HCT116 (cell line): Measurements from ENCODE around the gene HIBADH. TPM values are rescaled to one million over a fixed set of nuclear protein-coding genes. Genes with fewer than 3 reads are reported as not detected.

Experiments
- ATAC-seq: fragments of 200-7000 bp; cut with Tn5 transposase; 2 replicates; pipeline ENCODE4 v1.9.1; 2020; ENCODE audit warnings: mild to moderate bottlenecking, moderate library complexity
- BruUV-seq: library from RNA; stranded (reverse); fragments of 400-500 nt; replicated peaks from 2 replicates; lab custom pipeline; 2021; lab: Mats Ljungman, UMichigan
- CTCF ChIA-PET: fragments of 300-600 bp; sonication (Branson Sonifier 250); formaldehyde crosslinking; loops from one replicate; lab custom pipeline; 2021; ENCODE audit warnings: antibody characterized with exemption; lab: Charles Lee
- POLR2A ChIA-PET: fragments of 300-600, 350-600 bp; sonication (Branson Sonifier 250); formaldehyde crosslinking; loops from one replicate; lab custom pipeline; 2021; ENCODE audit warnings: antibody characterized with exemption; lab: Charles Lee
- RAD21 ChIA-PET, 2 experiments: fragments of 300-600 bp; sonication (Branson Sonifier 250); formaldehyde crosslinking; loops; one replicate each; lab custom pipeline; 2023; ENCODE audit warnings: low total read pairs in 2 of 2; ENCODE audit not compliant: uncharacterized antibody in 2 of 2, unreplicated experiment in 2 of 2, low non-redundant PET in 1 of 2; lab: Charles Lee
- DNase-seq: peaks from one replicate; pipeline ENCODE4 v3.0.0-alpha.2; 2010; ENCODE audit warnings: low read depth, low spot score
- H2AFZ ChIP-seq: fragments of 200-600 bp; shearing (Covaris generic), sonication (generic); 2 replicates; pipeline ENCODE4 v1.6.1; 2017; ENCODE audit warnings: low read depth, mixed run types, mixed read lengths, antibody characterized with exemption, low read length; ENCODE audit not compliant: poor library complexity, severe bottlenecking
- H3K27ac ChIP-seq: 2 replicates; pipeline ENCODE4 v1.5.1; 2012; ENCODE audit warnings: low read depth, low read length
- H3K27me3 ChIP-seq: fragments of 200-600 bp; sonication (generic); 2 replicates; pipeline ENCODE4 v1.6.1; 2016; ENCODE audit warnings: mixed run types, low read length, mixed read lengths; ENCODE audit not compliant: insufficient read depth
- H3K36me3 ChIP-seq, 2 experiments: fragments of 200-500 bp in 1 of 2; fragments of 200-600 bp in 1 of 2; sonication (Bioruptor generic) in 1 of 2; sonication (generic) in 1 of 2; 2 replicates each; pipeline versions ENCODE4 v1.5.1 to v1.6.1; 2014 to 2016; ENCODE audit warnings: low read length in 2 of 2, inconsistent platforms in 1 of 2, mixed read lengths in 1 of 2, mixed run types in 1 of 2; ENCODE audit not compliant: insufficient read depth in 2 of 2, control insufficient read depth in 1 of 2
- H3K4me1 ChIP-seq, 2 experiments: fragments of 200-600 bp in 1 of 2; sonication (generic) in 1 of 2; 2 replicates each; pipeline versions ENCODE4 v1.5.1 to v1.6.1; 2012 to 2017; ENCODE audit warnings: low read length in 2 of 2, inconsistent platforms in 1 of 2, mild to moderate bottlenecking in 1 of 2, mixed read lengths in 1 of 2, mixed run types in 1 of 2, moderate library complexity in 1 of 2; ENCODE audit not compliant: insufficient read depth in 2 of 2, control insufficient read depth in 1 of 2
- H3K4me2 ChIP-seq: fragments of 200-600 bp; sonication (generic); 2 replicates; pipeline ENCODE4 v1.6.1; 2017; ENCODE audit warnings: mixed run types, low read length, mixed read lengths
- H3K4me3 ChIP-seq, 2 experiments: fragments of 200-600 bp in 1 of 2; sonication (generic) in 1 of 2; replicated peaks in 1 of 2; 2 replicates each; pipeline ENCODE4 v1.5.1; 2011 to 2016; ENCODE audit warnings: low read length in 2 of 2, control low read depth in 1 of 2, low read depth in 1 of 2, mild to moderate bottlenecking in 1 of 2, mixed read lengths in 1 of 2, mixed run types in 1 of 2
- H3K79me2 ChIP-seq: fragments of 200-600 bp; sonication (generic); 2 replicates; pipeline ENCODE4 v1.6.1; 2017; ENCODE audit warnings: mild to moderate bottlenecking, mixed run types, low read length, moderate library complexity, mixed read lengths; ENCODE audit not compliant: insufficient read depth
- H3K9ac ChIP-seq: fragments of 200-600 bp; sonication (generic); 2 replicates; pipeline ENCODE4 v1.6.1; 2016; ENCODE audit warnings: low read length, mixed read lengths
- H3K9me2 ChIP-seq: fragments of 200-600 bp; sonication (generic), shearing (Covaris generic); 2 replicates; pipeline ENCODE4 v1.6.1; 2017; ENCODE audit warnings: mixed run types, mild to moderate bottlenecking, moderate library complexity; ENCODE audit not compliant: insufficient read depth
- H3K9me3 ChIP-seq, 2 experiments: fragments of 200-500 bp in 1 of 2; fragments of 200-600 bp in 1 of 2; sonication (Bioruptor generic) in 1 of 2; sonication (generic) in 1 of 2; 2 replicates each; pipeline ENCODE4 v1.6.1; 2014 to 2017; ENCODE audit warnings: low read length in 2 of 2, mixed read lengths in 2 of 2, inconsistent platforms in 1 of 2, low read depth in 1 of 2, mild to moderate bottlenecking in 1 of 2, mixed run types in 1 of 2, moderate library complexity in 1 of 2; ENCODE audit not compliant: control insufficient read depth in 1 of 2, insufficient read depth in 1 of 2
- H4K20me1 ChIP-seq: fragments of 200-600 bp; sonication (generic), shearing (Covaris generic); 2 replicates; pipeline ENCODE4 v1.6.1; 2017; ENCODE audit warnings: mixed run types, mild to moderate bottlenecking, moderate library complexity; ENCODE audit not compliant: insufficient read depth
- CEBPB ChIP-seq: IDR thresholded peaks from 2 replicates; pipeline ENCODE4 v1.6.1; 2012; ENCODE audit warnings: low read depth
- EZH2 ChIP-seq: fragments of 200-600 bp; sonication (generic); IDR thresholded peaks from 2 replicates; pipeline ENCODE4 v1.6.1; 2017; ENCODE audit warnings: antibody characterized with exemption, mixed run types
- EZH2phosphoT487 ChIP-seq: fragments of 200-600 bp; IDR thresholded peaks from 2 replicates; pipeline ENCODE4 v1.6.1; 2018; ENCODE audit warnings: antibody characterized with exemption, borderline replicate concordance
- FOSL1 ChIP-seq: IDR thresholded peaks from 2 replicates; pipeline ENCODE4 v1.6.1; 2012; ENCODE audit warnings: low read depth
- JUND ChIP-seq: IDR thresholded peaks from 2 replicates; pipeline ENCODE4 v1.6.1; 2012
- POLR2A ChIP-seq: IDR thresholded peaks from 2 replicates; pipeline ENCODE4 v1.7.0; 2011; ENCODE audit warnings: borderline replicate concordance; ENCODE audit not compliant: insufficient read depth, insufficient read length; ENCODE audit errors: extremely low read depth
- POLR2AphosphoS5 ChIP-seq: IDR thresholded peaks from 2 replicates; pipeline ENCODE4 v1.6.1; 2011; ENCODE audit warnings: mild to moderate bottlenecking, low read depth, low read length, moderate library complexity
- RAD21 ChIP-seq: IDR thresholded peaks from 2 replicates; pipeline ENCODE4 v1.6.1; 2012; ENCODE audit warnings: low read depth, mild to moderate bottlenecking
- SIN3A ChIP-seq: IDR thresholded peaks from 2 replicates; pipeline ENCODE4 v1.6.1; 2012; ENCODE audit warnings: low read depth
- SP1 ChIP-seq: IDR thresholded peaks from 2 replicates; pipeline ENCODE4 v1.6.1; 2012; ENCODE audit warnings: low read depth
- SRF ChIP-seq: IDR thresholded peaks from 2 replicates; pipeline ENCODE4 v1.6.1; 2012; ENCODE audit warnings: low read depth
- TCF7L2 ChIP-seq: IDR thresholded peaks from 2 replicates; pipeline ENCODE4 v1.7.0; 2011; ENCODE audit warnings: borderline replicate concordance, inconsistent platforms; ENCODE audit not compliant: insufficient read depth, insufficient read length; ENCODE audit errors: extremely low read depth
- YY1 ChIP-seq: IDR thresholded peaks from 2 replicates; pipeline ENCODE4 v1.6.1; 2011; ENCODE audit warnings: low read length, low read depth, moderate library complexity, mild to moderate bottlenecking; ENCODE audit not compliant: insufficient replicate concordance; ENCODE audit errors: extremely low read depth
- intact Hi-C: fragments of 100-400 bp; cut with micrococcal nuclease; formaldehyde crosslinking; loops from 2 replicates; pipeline ENCODE4 v1.10.0; 2022
- total RNA-seq: library from RNA; stranded (reverse); gene quantifications from one replicate; pipeline ENCODE4 v1.2.1, GENCODE V29; 2021; ENCODE audit not compliant: unreplicated experiment
- TF ChIP-seq, protein P1 (sequence below): IDR thresholded peaks from 2 replicates; pipeline ENCODE4 v1.6.1; 2011; ENCODE audit warnings: mild to moderate bottlenecking, low read length, moderate library complexity; ENCODE audit not compliant: insufficient replicate concordance; ENCODE audit errors: extremely low read depth
- TF ChIP-seq, protein P2 (sequence below): IDR thresholded peaks from 2 replicates; pipeline ENCODE4 v1.6.1; 2012
- TF ChIP-seq, protein P3 (sequence below): IDR thresholded peaks from 2 replicates; pipeline ENCODE4 v1.6.1; 2012
- TF ChIP-seq, protein P4 (sequence below): IDR thresholded peaks from 2 replicates; pipeline ENCODE4 v1.6.1; 2012; ENCODE audit warnings: low read depth

HIBADH gene
- total RNA-seq, 1 experiment from 2014 or later = 32.4 TPM

DNA sequence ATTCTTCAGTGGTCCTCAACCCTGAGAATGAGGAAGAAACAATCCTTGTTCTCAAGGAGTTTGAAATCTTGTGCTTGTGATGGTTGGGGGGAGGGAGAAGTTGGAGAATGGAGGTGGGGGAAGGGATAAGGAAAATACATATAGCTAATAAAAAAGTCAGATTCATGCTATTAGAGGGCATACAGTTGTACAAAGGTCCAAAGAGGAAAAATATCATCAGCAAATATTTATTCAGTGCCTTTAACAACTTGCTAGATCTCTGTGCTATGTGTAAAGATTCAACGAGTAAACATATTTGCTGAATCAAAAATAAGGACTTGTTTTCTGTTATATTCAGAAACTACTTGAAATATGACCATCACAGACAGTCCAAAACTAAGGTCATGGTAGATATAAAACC is 114.4 kb downstream of the HIBADH start:
- POLR2A ChIA-PET = no interaction called here
- Histone ChIP-seq H3K4me2 (no peak overlapping the region), H3K4me1 (no peaks in the 10 kb centered on the region), H3K9me3 (no peaks in the 10 kb centered on the region), H3K4me3 (no peak overlapping the region), H3K9ac (no peak overlapping the region), H3K36me3 (no peaks in the 10 kb centered on the region), H2AFZ (no peak overlapping the region), H3K79me2 (no peaks in the 10 kb centered on the region), H4K20me1 (no peaks in the 10 kb centered on the region), H3K9me2 (no peaks in the 10 kb centered on the region), H3K27me3 (no peaks in the 10 kb centered on the region), H3K27ac (no peak overlapping the region)
- TF ChIP-seq EZH2 (no peak), SIN3A (no peak), CEBPB (no peak), YY1 (no peak), EZH2phosphoT487 (no peak), JUND (no peak), SP1 (no peak), SRF (no peak)
- TF ChIP-seq, protein P1, sequence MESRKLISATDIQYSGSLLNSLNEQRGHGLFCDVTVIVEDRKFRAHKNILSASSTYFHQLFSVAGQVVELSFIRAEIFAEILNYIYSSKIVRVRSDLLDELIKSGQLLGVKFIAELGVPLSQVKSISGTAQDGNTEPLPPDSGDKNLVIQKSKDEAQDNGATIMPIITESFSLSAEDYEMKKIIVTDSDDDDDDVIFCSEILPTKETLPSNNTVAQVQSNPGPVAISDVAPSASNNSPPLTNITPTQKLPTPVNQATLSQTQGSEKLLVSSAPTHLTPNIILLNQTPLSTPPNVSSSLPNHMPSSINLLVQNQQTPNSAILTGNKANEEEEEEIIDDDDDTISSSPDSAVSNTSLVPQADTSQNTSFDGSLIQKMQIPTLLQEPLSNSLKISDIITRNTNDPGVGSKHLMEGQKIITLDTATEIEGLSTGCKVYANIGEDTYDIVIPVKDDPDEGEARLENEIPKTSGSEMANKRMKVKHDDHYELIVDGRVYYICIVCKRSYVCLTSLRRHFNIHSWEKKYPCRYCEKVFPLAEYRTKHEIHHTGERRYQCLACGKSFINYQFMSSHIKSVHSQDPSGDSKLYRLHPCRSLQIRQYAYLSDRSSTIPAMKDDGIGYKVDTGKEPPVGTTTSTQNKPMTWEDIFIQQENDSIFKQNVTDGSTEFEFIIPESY = no peak
- TF ChIP-seq, protein P2, sequence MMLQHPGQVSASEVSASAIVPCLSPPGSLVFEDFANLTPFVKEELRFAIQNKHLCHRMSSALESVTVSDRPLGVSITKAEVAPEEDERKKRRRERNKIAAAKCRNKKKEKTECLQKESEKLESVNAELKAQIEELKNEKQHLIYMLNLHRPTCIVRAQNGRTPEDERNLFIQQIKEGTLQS = no peak
- no TSS peak for BruUV-seq
- DNase-seq (no peak), ATAC-seq (no peak)
- CTCF ChIA-PET = no interaction called here
- intact Hi-C loops = no loop called here
- RAD21 ChIA-PET = no interaction called here

DNA sequence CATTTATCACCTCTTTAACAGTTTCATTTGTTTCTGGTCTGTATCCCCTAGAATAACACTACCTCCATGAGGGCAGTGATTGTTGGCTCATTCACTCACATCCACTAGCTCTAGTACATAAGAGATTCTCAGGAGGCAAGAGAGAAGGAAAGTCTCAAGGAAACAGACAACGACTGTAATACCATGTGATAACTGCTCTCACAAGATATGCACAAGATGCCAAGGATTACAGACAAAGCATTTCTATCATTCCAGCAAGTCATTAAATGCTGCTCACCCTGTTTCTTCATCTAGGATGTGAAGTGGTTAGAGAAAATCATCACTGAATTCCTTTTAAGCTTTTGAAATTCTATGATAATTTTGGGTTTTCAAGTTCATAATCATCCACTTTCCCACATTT is 115.3 kb downstream of the HIBADH start:
- H2AFZ ChIP-seq = no peak overlapping the region
- ChIA-PET RAD21 (no interaction called here), POLR2A (no interaction called here), CTCF (no interaction called here)
- no peaks in the 10 kb centered on the region for H3K36me3 ChIP-seq
- no peaks in the 10 kb centered on the region for H4K20me1 ChIP-seq
- H3K4me3 ChIP-seq = no peak overlapping the region
- no peaks in the 10 kb centered on the region for H3K9me3 ChIP-seq
- no peak overlapping the region for H3K9ac ChIP-seq
- H3K27ac ChIP-seq = no peak overlapping the region
- DNase-seq (no peak), ATAC-seq (no peak)
- intact Hi-C loops = no loop called here
- BruUV-seq = no TSS peak
- no peaks in the 10 kb centered on the region for H3K79me2 ChIP-seq
- no peaks in the 10 kb centered on the region for H3K4me1 ChIP-seq
- no peak overlapping the region for H3K4me2 ChIP-seq
- no peaks in the 10 kb centered on the region for H3K9me2 ChIP-seq
- H3K27me3 ChIP-seq = no peaks in the 10 kb centered on the region
- TF ChIP-seq SRF = no peak
- no peak for TF ChIP-seq TCF7L2
- TF ChIP-seq RAD21 = no peak
- no peak for TF ChIP-seq CEBPB
- TF ChIP-seq, protein P3, sequence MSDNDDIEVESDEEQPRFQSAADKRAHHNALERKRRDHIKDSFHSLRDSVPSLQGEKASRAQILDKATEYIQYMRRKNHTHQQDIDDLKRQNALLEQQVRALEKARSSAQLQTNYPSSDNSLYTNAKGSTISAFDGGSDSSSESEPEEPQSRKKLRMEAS = no peak
- TF ChIP-seq, protein P4, sequence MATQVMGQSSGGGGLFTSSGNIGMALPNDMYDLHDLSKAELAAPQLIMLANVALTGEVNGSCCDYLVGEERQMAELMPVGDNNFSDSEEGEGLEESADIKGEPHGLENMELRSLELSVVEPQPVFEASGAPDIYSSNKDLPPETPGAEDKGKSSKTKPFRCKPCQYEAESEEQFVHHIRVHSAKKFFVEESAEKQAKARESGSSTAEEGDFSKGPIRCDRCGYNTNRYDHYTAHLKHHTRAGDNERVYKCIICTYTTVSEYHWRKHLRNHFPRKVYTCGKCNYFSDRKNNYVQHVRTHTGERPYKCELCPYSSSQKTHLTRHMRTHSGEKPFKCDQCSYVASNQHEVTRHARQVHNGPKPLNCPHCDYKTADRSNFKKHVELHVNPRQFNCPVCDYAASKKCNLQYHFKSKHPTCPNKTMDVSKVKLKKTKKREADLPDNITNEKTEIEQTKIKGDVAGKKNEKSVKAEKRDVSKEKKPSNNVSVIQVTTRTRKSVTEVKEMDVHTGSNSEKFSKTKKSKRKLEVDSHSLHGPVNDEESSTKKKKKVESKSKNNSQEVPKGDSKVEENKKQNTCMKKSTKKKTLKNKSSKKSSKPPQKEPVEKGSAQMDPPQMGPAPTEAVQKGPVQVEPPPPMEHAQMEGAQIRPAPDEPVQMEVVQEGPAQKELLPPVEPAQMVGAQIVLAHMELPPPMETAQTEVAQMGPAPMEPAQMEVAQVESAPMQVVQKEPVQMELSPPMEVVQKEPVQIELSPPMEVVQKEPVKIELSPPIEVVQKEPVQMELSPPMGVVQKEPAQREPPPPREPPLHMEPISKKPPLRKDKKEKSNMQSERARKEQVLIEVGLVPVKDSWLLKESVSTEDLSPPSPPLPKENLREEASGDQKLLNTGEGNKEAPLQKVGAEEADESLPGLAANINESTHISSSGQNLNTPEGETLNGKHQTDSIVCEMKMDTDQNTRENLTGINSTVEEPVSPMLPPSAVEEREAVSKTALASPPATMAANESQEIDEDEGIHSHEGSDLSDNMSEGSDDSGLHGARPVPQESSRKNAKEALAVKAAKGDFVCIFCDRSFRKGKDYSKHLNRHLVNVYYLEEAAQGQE = no peak
- no peak for TF ChIP-seq POLR2AphosphoS5
- no peak for TF ChIP-seq YY1
- no peak for TF ChIP-seq SP1
- no peak for TF ChIP-seq FOSL1
- no peak for TF ChIP-seq POLR2A
- no peak for TF ChIP-seq JUND
